Uterine smooth muscle cell (primary cell): ENCODE data around the gene KLF16. TPM values are rescaled to one million over a fixed set of nuclear protein-coding genes. Genes with fewer than 3 reads are reported as not detected.

ENCODE experiments used
- total RNA-seq: library from RNA; depleted of rRNA; stranded (reverse); fragments of >200 nt; gene quantifications from 2 replicates; pipeline ENCODE4 v1.2.3, GENCODE V29; 2014

Gene KLF16
- total RNA-seq: 4.5 and 5.2 TPM in 2 replicates

GRCh38 chr19:1863328-1863637, at the start of gene KLF16:
Gene KLF16 (minus strand): TSS chr19:1863579. CDS start chr19:1863497, 82 bp downstream.

GRCh38 chr19:1905110-1905862, 41.9 kb upstream of the KLF16 start, which contains the start of the genes ADAT3 and SCAMP4:
Gene ADAT3 (plus strand): TSS chr19:1905399. CDS start chr19:1912048, 6,649 bp downstream.
Gene SCAMP4 (plus strand): TSS chr19:1905399. CDS start chr19:1915020, 9,621 bp downstream.

GRCh38 chr19:1885398-1886119, 22.2 kb upstream of the KLF16 start, which contains the start of gene ABHD17A:
Gene ABHD17A (minus strand): TSS chr19:1885496. CDS start chr19:1881566, 3,930 bp downstream.

DNA sequence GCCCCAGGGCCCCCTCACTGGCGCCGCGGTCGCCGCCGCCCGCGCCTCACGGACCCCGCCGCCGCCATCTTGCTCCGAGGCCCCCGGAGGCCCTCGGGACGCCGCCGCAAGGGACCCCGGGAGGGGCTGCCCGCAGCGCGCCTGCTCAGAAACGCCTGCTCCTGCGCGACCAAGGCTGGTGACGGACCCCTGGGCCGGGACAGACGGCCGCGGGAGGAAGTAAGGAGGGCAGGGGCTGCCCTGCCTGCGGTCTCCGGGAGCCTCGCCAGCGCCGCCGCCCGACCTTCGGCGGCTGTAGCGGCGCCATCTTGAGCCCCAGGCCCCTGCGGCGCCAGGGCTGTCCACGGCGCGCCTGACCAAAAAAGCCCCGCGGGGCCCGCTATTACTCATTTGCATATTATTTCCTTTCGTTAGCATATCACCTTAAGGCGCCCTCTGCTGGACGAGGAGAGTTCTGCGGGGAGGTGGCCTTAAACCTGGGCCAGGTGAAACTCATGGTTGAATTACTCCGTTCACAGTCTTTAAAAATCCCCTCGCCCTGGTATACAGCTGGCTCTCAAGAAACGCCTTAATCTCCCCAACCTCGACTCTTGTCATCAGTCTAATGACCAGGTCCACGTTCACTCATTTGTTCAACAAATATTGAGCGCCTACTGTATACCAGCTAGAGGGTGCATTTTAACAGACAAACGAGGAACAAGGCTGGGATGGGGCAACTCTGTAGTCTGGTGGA, 14.8 kb downstream of the KLF16 start, which contains the start of gene REXO1:
Gene REXO1 (minus strand): TSS at position 85 of the 733 bp plus-strand sequence. CDS start 125 bp downstream, outside the sequence.

DNA sequence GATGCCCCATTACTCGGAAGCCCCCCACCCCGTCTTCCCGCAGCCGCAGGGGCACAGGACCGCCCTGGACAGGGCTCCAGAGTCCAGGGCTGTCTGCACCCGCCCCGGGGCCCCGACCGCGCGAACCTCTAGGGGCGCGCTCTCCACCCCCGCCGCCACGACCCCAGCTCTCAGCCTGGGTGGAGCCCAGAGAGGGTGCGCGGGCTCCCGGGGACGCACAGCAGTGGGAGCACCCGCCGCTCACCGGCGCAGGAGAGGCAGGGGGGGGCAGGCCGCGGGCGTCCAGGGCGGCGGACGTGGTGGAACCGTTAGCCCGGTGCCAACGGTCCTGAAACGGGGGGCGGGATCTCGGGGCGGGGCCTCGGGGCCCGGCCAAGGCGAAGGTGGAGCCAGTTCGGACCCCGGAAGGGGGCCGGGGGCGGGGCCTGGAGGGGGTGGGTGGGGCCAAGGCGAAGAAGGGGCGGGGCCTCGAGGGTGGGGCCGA, 51.4 kb downstream of the KLF16 start, which contains the start of gene ATP8B3:
Gene ATP8B3 (minus strand): TSS at position 335 of the 484 bp plus-strand sequence. CDS start 540 bp downstream, outside the sequence.

Other genes with a start within 250 kb of the KLF16 start
- 82.9 and 118 TPM in 2 replicates for gene TCF3, start 211.0 kb downstream of the KLF16 start, total RNA-seq
- gene ONECUT3, start 110.1 kb downstream of the KLF16 start, total RNA-seq: not detected in 2 replicates
- gene ATP8B3, start 51.3 kb downstream of the KLF16 start, total RNA-seq: 1.9 and 2.7 TPM in 2 replicates
- 5.6 and 10.8 TPM in 2 replicates for gene REXO1, start 15.1 kb downstream of the KLF16 start, total RNA-seq
- gene ABHD17A, start 21.9 kb upstream of the KLF16 start, total RNA-seq: 69.7 and 71.1 TPM in 2 replicates
- 3.9 and 4.1 TPM in 2 replicates for gene ADAT3, start 41.8 kb upstream of the KLF16 start, total RNA-seq
- 36.7 and 39.5 TPM in 2 replicates for gene SCAMP4, start 41.8 kb upstream of the KLF16 start, total RNA-seq
- 59.4 and 79.8 TPM in 2 replicates for gene CSNK1G2, start 77.6 kb upstream of the KLF16 start, total RNA-seq
- 54.8 and 65.1 TPM in 2 replicates for gene BTBD2, start 152.1 kb upstream of the KLF16 start, total RNA-seq
- 68.3 and 189 TPM in 2 replicates for gene MKNK2, start 187.7 kb upstream of the KLF16 start, total RNA-seq
- 33.5 and 36.7 TPM in 2 replicates for gene MOB3A, start 232.7 kb upstream of the KLF16 start, total RNA-seq
- 0.89 and 2.1 TPM in 2 replicates for gene IZUMO4, start 233.3 kb upstream of the KLF16 start, total RNA-seq